Hepatocyte (in vitro differentiated cells): ENCODE data around the gene SAMD1. TPM values are rescaled to one million over a fixed set of nuclear protein-coding genes. Genes with fewer than 3 reads are reported as not detected.

Source experiments
- DNase-seq: peaks from one replicate; pipeline ENCODE4 v3.0.0-alpha.2; 2016; ENCODE audit warnings: low spot score
- H2AFZ ChIP-seq: fragments of 200-600 bp; sonication (generic); 2 replicates; pipeline ENCODE4 v1.6.0; 2016; ENCODE audit warnings: antibody characterized with exemption, mild to moderate bottlenecking
- H3K27ac ChIP-seq: fragments of 200-600 bp; sonication (generic); 2 replicates; pipeline ENCODE4 v1.5.1; 2016; ENCODE audit warnings: mild to moderate bottlenecking
- H3K27me3 ChIP-seq: fragments of 200-600 bp; sonication (generic); 2 replicates; pipeline ENCODE4 v1.6.1; 2016
- H3K36me3 ChIP-seq: fragments of 200-600 bp; sonication (generic); replicated peaks from 2 replicates; pipeline ENCODE4 v1.5.1; 2016; ENCODE audit warnings: low read depth; ENCODE audit not compliant: insufficient read depth
- H3K4me1 ChIP-seq: fragments of 200-600 bp; sonication (generic); 2 replicates; pipeline ENCODE4 v1.5.1; 2016; ENCODE audit warnings: mild to moderate bottlenecking, moderate library complexity; ENCODE audit not compliant: insufficient read depth
- H3K4me2 ChIP-seq: fragments of 200-600 bp; sonication (generic); 2 replicates; pipeline ENCODE4 v1.6.0; 2016
- H3K4me3 ChIP-seq: fragments of 200-600 bp; sonication (generic); 2 replicates; pipeline ENCODE4 v1.5.1; 2016; ENCODE audit warnings: mild to moderate bottlenecking
- H3K79me2 ChIP-seq: fragments of 200-600 bp; sonication (generic); 2 replicates; pipeline ENCODE4 v1.6.0; 2017; ENCODE audit warnings: mild to moderate bottlenecking
- H3K9me2 ChIP-seq: fragments of 200-600 bp; sonication (generic); replicated peaks from 2 replicates; pipeline ENCODE4 v1.6.0; 2017; ENCODE audit warnings: mild to moderate bottlenecking; ENCODE audit not compliant: insufficient read depth
- H3K9me3 ChIP-seq: fragments of 200-600 bp; sonication (generic); 2 replicates; pipeline ENCODE4 v1.5.1; 2016; ENCODE audit warnings: low read depth, mild to moderate bottlenecking
- H4K20me1 ChIP-seq: fragments of 200-600 bp; sonication (generic); 2 replicates; pipeline ENCODE4 v1.6.0; 2016; ENCODE audit warnings: mild to moderate bottlenecking; ENCODE audit not compliant: insufficient read depth, poor library complexity, severe bottlenecking
- EZH2 ChIP-seq: fragments of 200-600 bp; sonication (generic); IDR thresholded peaks from 2 replicates; pipeline ENCODE4 v1.6.1; 2016; ENCODE audit warnings: antibody characterized with exemption, mild to moderate bottlenecking, borderline replicate concordance
- EZH2phosphoT487 ChIP-seq: fragments of 200-600 bp; sonication (generic); IDR thresholded peaks from one replicate; pipeline ENCODE4 v1.6.1; 2018; ENCODE audit warnings: antibody characterized with exemption, mild to moderate bottlenecking, low read depth, moderate library complexity; ENCODE audit not compliant: unreplicated experiment, severe bottlenecking
- WGBS: methylation state at CpG from one replicate; pipeline ENCODE4 v1.1.6; 2016; ENCODE audit warnings: low lambda C conversion rate; ENCODE audit errors: missing lambda C conversion rate; 5-methylcytosine and 5-hydroxymethylcytosine counted together
- polyA plus RNA-seq: library from polyadenylated mRNA; unstranded; fragments of >200 nt; fragmentation: Nextera tagmentation; extraction: Ambion mirVana; gene quantifications from 2 replicates; pipeline ENCODE4 v1.2.1, GENCODE V29; 2016
- total RNA-seq: library from RNA; depleted of rRNA; stranded (reverse); fragments of >200 nt; gene quantifications from 2 replicates; pipeline ENCODE4 v1.2.3, GENCODE V29; 2014
- TF ChIP-seq, protein P1 (sequence below): fragments of 200-600 bp; sonication (generic); IDR thresholded peaks from 2 replicates; pipeline ENCODE4 v1.5.1; 2016; ENCODE audit warnings: antibody characterized with exemption, mild to moderate bottlenecking; ENCODE audit not compliant: poor library complexity

The SAMD1 gene
- total and polyA plus RNA-seq, 2 experiments from 2014 or later, result 35.8 to 45.6 TPM

DNA sequence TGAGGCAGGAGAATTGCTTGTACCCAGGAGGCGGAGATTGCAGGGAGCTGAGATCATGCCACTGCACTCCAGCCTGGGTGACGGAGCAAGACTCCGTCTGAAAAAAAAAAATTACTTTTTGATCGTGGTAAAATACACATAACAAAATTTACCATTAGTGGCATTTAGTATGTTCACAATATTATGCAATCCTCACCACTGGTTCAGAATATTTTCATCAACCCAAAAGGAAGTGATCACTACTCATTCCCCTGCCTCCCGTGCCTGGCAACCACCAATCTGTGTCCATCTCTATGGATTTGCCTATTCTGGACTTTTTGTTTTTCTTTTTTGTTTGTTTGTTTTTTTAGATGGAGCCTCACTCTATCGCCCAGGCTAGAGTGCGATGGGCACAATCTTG is 27.4 kb downstream of the SAMD1 start:
- no peaks in the 10 kb centered on the region for H4K20me1 ChIP-seq
- H3K9me3 ChIP-seq, result no peaks in the 10 kb centered on the region
- no peak for TF ChIP-seq EZH2phosphoT487
- no peak for TF ChIP-seq EZH2
- no peak overlapping the region for H2AFZ ChIP-seq
- no peaks in the 10 kb centered on the region for H3K9me2 ChIP-seq
- H3K4me1 ChIP-seq, result peaks cover under 1% of the 10 kb centered on the region
- no peak overlapping the region for H3K27ac ChIP-seq
- H3K4me3 ChIP-seq, result no peak overlapping the region
- WGBS, result 89% methylated on average over 7 of the region's 7 CpGs
- no peak overlapping the region for H3K4me2 ChIP-seq
- H3K79me2 ChIP-seq, result no peaks in the 10 kb centered on the region
- no peaks in the 10 kb centered on the region for H3K36me3 ChIP-seq
- no peak for DNase-seq
- H3K27me3 ChIP-seq, result peaks cover 11% of the 10 kb centered on the region

DNA sequence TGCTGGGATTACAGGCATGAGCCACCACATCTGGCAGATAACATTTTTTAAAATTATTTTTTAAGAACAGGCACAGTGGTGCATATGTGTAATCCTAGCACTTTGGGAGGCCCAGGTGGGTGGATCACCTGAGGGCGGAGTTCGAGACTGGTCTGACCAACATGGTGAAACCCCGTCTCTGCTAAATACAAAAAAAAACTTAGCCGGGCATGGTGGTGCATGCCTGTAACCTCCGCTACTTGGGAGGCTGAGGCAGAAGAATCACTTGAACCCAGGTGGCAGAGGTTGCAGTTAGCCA is 28.0 kb downstream of the SAMD1 start:
- Histone ChIP-seq H3K27me3 (peaks cover 16% of the 10 kb centered on the region), H4K20me1 (no peaks in the 10 kb centered on the region), H3K79me2 (no peaks in the 10 kb centered on the region), H3K27ac (no peak overlapping the region), H2AFZ (no peak overlapping the region), H3K9me3 (no peaks in the 10 kb centered on the region), H3K4me1 (peaks cover 5% of the 10 kb centered on the region), H3K9me2 (no peaks in the 10 kb centered on the region), H3K4me3 (no peak overlapping the region), H3K36me3 (no peaks in the 10 kb centered on the region), H3K4me2 (no peak overlapping the region)
- WGBS, result 85% methylated on average over 5 of the region's 5 CpGs
- DNase-seq, result no peak
- TF ChIP-seq, protein P1, sequence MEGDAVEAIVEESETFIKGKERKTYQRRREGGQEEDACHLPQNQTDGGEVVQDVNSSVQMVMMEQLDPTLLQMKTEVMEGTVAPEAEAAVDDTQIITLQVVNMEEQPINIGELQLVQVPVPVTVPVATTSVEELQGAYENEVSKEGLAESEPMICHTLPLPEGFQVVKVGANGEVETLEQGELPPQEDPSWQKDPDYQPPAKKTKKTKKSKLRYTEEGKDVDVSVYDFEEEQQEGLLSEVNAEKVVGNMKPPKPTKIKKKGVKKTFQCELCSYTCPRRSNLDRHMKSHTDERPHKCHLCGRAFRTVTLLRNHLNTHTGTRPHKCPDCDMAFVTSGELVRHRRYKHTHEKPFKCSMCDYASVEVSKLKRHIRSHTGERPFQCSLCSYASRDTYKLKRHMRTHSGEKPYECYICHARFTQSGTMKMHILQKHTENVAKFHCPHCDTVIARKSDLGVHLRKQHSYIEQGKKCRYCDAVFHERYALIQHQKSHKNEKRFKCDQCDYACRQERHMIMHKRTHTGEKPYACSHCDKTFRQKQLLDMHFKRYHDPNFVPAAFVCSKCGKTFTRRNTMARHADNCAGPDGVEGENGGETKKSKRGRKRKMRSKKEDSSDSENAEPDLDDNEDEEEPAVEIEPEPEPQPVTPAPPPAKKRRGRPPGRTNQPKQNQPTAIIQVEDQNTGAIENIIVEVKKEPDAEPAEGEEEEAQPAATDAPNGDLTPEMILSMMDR, result no peak
- TF ChIP-seq EZH2 (no peak), EZH2phosphoT487 (no peak)

DNA sequence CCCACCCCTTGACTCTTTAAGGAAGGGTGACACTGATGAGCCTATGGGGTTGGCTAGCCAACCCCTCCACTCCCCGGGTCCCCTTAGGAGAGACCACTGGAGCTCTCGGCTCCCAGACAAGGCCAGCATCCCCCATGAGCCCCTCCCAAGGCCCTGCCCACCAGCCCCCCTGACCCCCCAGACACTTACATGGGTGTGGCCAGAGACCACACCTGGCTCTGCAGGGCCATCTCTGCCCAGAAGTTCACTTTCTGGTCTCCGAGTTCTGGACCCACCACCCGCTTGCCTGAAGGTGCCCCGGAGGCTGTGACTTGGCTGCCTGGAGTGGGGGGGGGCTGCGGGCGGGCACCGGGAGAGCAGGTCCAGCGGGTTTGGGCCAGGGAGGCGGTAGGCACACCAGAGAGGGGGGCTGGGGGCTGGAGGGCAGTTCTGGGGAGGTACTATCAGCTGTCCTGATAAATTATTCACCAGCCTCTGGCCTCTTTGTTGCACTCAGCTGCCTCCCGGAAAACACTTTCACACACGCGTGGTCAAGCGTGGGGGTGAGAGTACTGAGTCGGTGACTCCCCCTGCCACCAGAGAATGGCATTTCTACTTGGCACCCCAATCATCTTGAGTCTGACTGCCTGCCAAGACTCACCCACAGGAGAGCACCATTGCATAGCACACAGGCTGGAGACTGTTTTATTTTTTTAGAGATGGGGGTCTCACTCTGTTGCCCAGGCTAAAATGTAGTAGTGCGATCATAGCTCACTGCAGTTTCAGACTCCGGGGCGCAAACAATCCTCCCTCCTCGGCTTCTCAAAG is 28.6 kb downstream of the SAMD1 start, which contains the start of gene PALM3:
Gene PALM3, minus strand, starts transcription at position 326 of the 807 bp plus-strand sequence. Its CDS starts 96 bp downstream, at position 230.
- no peak within 1 kb of the TSS for H2AFZ ChIP-seq
- 57% methylated on average over 14 of the region's 19 CpGs for WGBS
- no peak for TF ChIP-seq EZH2phosphoT487
- TF ChIP-seq, protein P1, result no peak
- H3K79me2 ChIP-seq, result no peaks in the 10 kb centered on the region
- H3K36me3 ChIP-seq, result no peaks in the 10 kb centered on the region
- peak within 1 kb of the TSS; percentile 63 for H3K4me2 ChIP-seq
- H3K4me3 ChIP-seq, result no peak within 1 kb of the TSS
- no peaks in the 10 kb centered on the region for H3K9me3 ChIP-seq
- H3K4me1 ChIP-seq, result peaks cover 5% of the 10 kb centered on the region
- H3K27me3 ChIP-seq, result peaks cover 16% of the 10 kb centered on the region
- H4K20me1 ChIP-seq, result no peaks in the 10 kb centered on the region
- peak; percentile 60 for DNase-seq
- H3K9me2 ChIP-seq, result no peaks in the 10 kb centered on the region
- H3K27ac ChIP-seq, result peak within 1 kb of the TSS; percentile 20

DNA sequence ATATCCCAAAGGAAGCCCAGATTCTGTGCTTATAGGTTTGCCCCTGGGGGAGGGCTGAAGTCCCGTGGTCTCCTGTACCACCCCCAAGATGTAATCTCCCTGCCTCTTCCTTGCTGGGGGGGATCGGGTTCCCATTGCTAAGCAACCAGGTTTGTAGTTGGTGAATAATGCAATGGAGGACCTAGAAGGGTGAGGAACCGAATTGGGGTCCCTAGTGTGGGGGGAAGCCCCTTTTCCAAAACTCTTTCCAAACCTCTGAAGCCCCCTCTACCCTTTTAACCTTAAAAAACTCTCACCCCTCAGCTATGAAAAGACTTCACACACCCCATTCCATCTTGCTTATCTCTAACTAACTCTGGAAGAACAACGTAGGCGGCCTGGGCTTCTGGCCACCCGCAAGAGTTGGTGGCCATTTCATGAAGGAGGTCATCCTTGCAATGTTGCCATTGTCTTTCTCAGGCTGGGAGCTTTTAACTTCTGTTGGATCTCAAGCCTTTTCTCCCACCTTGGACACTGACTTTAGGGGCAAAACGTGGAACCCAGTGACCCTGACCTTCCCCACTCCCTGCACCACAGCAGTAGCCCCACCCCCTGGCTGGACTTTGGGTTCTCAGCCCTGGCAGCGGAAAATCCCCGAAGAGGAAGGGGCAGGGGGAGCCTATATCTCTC is 29.3 kb downstream of the SAMD1 start:
- H3K4me1 ChIP-seq, result peaks cover 5% of the 10 kb centered on the region
- H3K9me3 ChIP-seq, result no peaks in the 10 kb centered on the region
- H3K9me2 ChIP-seq, result no peaks in the 10 kb centered on the region
- no peaks in the 10 kb centered on the region for H3K36me3 ChIP-seq
- WGBS, result 50% methylated on average over 9 of the region's 9 CpGs
- H4K20me1 ChIP-seq, result no peaks in the 10 kb centered on the region
- no peak overlapping the region for H3K4me3 ChIP-seq
- DNase-seq, result peak; percentile 52
- H2AFZ ChIP-seq, result no peak overlapping the region
- no peaks in the 10 kb centered on the region for H3K79me2 ChIP-seq
- H3K27ac ChIP-seq, result peak overlapping the region; percentile 20
- H3K27me3 ChIP-seq, result peaks cover 16% of the 10 kb centered on the region
- no peak for TF ChIP-seq EZH2
- TF ChIP-seq EZH2phosphoT487, result no peak
- TF ChIP-seq, protein P1, result no peak
- H3K4me2 ChIP-seq, result peak overlapping the region; percentile 63
